K562 (cell line): ENCODE results near the gene PASD1.

Source experiments
- BHLHE40 ChIP-seq: IDR thresholded peaks from 2 replicates; pipeline ENCODE4 v1.6.1; 2011; ENCODE audit warnings: low read length, improper control_type of control experiment
- CTCF ChIP-seq, 3 experiments: IDR thresholded peaks in 2 of 3; conservative IDR thresholded peaks in 1 of 3; 2 replicates each; pipeline ENCODE4 v1.5.1; 2011 to 2012; ENCODE audit warnings: low read length in 3 of 3, mild to moderate bottlenecking in 3 of 3, control low read depth in 2 of 3, improper control_type of control experiment in 1 of 3, inconsistent platforms in 1 of 3, low read depth in 1 of 3, mixed read lengths in 1 of 3, moderate library complexity in 1 of 3; ENCODE audit not compliant: insufficient read depth in 2 of 3
- HDAC6 ChIP-seq: IDR thresholded peaks from 2 replicates; pipeline ENCODE4 v1.6.1; 2012; ENCODE audit warnings: low read depth, mild to moderate bottlenecking, control low read depth, inconsistent platforms, low read length, moderate library complexity
- POLR2A ChIP-seq: fragments of 450-650 bp; conservative IDR thresholded peaks from 2 replicates; pipeline ENCODE4 v1.6.1; 2016
- TAF15 ChIP-seq: fragments of 200-400 bp; formaldehyde crosslinking; IDR thresholded peaks from 2 replicates; pipeline ENCODE4 v1.6.1; 2017; ENCODE audit warnings: mild to moderate bottlenecking, low read depth, low read length, moderate library complexity

GRCh38 chrX:151537572-151537971 lies 25.9 kb upstream of the PASD1 start:
- TF ChIP-seq HDAC6 (no peak), CTCF (IDR thresholded peaks at IDR 0.05 in 2 of 3, conservative IDR thresholded peaks at IDR 0.05 in 1 of 3; ENCODE audit: insufficient read depth in 2 of 3, low read depth in 1 of 3, low read length in 3 of 3) (no peak), BHLHE40 (no peak), POLR2A (no peak), TAF15 (no peak)
